A673 (cell line): ENCODE data around the gene AUP1.

Source experiments
- EZH2 ChIP-seq: fragments of 200-600 bp; sonication (generic); IDR thresholded peaks from 2 replicates; pipeline ENCODE4 v1.6.1; 2017; ENCODE audit warnings: borderline replicate concordance, low read depth, mild to moderate bottlenecking, mixed read lengths, antibody characterized with exemption, low read length; ENCODE audit not compliant: poor library complexity, severe bottlenecking
- TF ChIP-seq, protein P1 (sequence below): fragments of 300-800, 200-600 bp; sonication (generic); conservative IDR thresholded peaks from 2 replicates; pipeline ENCODE4 v1.5.1; 2017; ENCODE audit warnings: low read depth, mild to moderate bottlenecking, antibody characterized with exemption, low read length, moderate library complexity, mixed read lengths

DNA sequence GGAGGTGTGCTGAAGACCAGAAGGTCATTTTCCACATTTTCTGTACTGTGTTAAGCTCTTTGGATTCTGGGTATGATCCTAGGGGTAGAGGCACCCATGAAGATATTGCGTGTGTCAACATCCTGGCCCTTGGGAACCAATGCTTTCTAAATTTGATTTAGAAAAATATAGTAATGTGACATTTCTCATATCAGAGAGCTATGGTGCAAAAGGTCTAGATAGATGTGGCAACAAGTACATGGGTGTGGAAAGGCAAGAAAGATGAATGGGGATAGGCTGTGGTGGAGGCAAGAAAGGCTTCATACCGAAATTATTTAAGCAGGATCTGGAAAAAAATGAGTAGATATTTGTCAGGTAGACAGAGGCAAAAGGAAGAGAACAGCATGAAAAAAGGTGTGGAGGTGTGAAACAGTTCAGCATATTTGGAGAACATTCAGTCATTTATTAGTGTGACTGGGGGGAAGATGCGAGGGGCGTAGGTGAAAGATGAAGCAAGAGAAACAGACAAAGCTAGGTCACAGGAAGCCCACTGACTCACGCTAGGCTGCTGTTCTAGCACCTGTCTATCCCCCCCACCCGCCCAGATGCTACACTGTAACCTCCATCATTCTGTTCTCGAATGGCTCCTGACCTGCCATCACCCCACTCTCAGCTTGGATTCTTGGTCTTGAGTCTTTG is 36.7 kb upstream of the AUP1 start:
- TF ChIP-seq, protein P1, sequence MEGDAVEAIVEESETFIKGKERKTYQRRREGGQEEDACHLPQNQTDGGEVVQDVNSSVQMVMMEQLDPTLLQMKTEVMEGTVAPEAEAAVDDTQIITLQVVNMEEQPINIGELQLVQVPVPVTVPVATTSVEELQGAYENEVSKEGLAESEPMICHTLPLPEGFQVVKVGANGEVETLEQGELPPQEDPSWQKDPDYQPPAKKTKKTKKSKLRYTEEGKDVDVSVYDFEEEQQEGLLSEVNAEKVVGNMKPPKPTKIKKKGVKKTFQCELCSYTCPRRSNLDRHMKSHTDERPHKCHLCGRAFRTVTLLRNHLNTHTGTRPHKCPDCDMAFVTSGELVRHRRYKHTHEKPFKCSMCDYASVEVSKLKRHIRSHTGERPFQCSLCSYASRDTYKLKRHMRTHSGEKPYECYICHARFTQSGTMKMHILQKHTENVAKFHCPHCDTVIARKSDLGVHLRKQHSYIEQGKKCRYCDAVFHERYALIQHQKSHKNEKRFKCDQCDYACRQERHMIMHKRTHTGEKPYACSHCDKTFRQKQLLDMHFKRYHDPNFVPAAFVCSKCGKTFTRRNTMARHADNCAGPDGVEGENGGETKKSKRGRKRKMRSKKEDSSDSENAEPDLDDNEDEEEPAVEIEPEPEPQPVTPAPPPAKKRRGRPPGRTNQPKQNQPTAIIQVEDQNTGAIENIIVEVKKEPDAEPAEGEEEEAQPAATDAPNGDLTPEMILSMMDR, result no peak
- TF ChIP-seq EZH2, result no peak
